Fibroblast of skin of right biceps (primary cell): ENCODE results near the gene DNAJB1.
A peak's percentile ranks its signal among the peaks of the same experiment; 100 is the strongest.
"Not testable (repeated sequence)": the region's sequence is repeated elsewhere in the genome, so short reads cannot be mapped to it uniquely, and the experiment has no call there.

ENCODE experiments used
- DNase-seq: peaks from one replicate; pipeline ENCODE4 v3.0.0-alpha.2; 2013

The DNAJB1 gene

GRCh38 chr19:14519860-14520407 is 1.7 kb upstream of the DNAJB1 start:
- DNase-seq: peak; percentile 40

DNA sequence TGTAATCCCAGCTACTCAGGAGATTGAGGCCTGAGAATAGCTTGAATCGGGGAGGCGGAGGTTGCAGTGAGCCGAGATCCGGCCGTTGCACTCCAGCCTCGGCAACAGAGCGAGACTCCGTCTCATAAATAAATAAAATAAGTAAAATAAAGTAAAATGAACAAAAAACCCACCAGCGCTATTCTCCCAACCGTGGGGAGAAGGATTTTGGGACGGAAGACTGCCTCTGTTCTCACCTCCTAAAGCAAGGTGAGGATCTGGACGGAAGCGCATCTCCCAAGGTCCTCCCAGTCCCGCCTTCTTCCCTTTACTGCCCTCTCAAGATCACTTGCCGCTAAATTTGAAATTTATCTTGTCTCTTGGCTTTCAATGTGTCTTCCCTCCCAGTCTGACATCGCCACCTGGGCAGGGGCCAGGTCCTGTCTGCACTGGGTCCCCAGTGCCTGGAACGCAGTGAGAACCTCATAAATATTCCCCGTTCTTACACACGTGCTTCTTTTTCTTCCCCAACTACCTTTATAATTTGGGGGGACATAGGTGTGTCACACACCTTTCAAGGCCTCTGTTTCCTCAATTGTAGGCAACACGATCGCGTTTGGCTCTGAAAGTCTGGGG is 1.2 kb upstream of the DNAJB1 start:
- DNase-seq: no peak

DNA sequence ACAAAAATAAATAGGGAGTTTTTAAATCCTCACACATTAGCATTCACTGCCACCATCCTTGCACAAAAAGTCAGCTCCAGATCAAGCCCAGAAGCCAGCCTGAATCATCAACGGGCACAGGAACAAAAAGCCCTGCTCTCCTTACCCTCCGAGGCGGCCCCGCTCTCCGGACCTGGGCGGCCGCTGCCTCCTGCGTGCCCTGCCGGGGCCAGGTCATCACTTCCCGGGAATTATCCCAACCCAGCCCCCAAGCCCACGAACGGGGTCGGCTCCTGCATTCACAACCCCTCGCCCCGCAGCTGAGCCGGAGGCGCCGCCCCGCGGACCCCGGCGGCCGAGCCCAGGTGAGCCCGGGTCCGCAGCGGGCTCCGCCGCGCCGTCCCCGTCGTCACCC is 754 bp downstream of the DNAJB1 start:
- DNase-seq: no peak

GRCh38 chr19:14516746-14517438 is 1.3 kb downstream of the DNAJB1 start:
- DNase-seq: no peak

GRCh38 chr19:14516048-14516534 is 2.1 kb downstream of the DNAJB1 start:
- DNase-seq: no peak

DNA sequence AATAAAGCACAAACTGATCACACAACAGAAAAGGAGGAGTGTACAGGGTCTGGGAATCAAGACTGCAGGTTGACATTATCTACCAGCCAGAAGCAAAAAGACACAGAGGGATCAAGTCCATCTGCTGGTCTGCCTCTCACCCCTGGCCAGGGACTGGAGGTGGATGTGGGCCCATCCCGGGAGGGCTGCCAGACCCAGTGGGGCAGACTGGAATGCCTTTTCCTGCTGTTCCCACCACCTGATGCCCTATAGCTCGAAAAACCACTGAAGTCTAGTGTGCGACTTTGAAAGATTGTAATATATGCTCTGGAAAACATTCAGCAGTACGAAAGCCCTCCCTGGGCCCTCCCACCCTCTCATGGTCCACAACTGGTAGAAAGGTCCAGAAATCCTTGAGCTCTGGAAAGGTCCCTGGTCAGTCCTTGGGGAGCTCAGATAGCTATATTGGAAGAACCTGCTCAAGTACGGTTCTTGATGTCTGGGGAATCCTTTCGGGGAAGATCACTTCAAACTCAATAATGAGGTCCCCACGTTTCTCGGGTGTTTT is 2.6 kb downstream of the DNAJB1 start:
- no peak for DNase-seq

DNA sequence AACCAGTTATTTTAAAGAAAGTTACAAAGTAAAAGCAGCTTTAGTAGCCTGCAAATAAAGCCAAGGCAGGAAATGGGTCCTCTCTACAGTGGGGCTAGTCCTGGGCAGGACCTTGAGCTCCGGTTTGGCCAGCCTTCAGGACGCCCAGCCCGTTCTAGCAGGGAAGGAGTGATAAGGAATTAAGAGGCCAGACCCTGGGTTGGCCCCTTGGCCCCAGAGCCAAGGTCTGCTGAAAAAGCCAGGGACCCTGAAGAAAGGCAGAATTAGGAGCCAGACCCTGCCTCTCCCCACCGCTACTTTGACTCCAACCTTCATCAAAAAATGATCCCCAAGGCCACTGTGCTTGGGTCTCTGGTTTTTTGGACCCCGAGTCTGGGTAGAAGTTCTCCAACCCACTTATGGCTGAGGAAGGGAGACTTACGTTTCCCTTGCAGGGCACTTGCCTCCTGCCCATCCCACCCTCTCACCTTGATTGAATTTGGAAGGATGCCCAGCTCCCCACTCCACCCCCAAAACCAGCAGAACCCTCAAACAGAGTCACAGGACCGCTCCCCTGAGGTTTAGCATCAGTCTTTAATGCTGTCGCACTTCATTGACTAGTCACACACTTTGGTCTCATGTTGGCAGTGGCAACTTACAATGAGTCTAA is 3.9 kb downstream of the DNAJB1 start:
- DNase-seq: no peak

DNA sequence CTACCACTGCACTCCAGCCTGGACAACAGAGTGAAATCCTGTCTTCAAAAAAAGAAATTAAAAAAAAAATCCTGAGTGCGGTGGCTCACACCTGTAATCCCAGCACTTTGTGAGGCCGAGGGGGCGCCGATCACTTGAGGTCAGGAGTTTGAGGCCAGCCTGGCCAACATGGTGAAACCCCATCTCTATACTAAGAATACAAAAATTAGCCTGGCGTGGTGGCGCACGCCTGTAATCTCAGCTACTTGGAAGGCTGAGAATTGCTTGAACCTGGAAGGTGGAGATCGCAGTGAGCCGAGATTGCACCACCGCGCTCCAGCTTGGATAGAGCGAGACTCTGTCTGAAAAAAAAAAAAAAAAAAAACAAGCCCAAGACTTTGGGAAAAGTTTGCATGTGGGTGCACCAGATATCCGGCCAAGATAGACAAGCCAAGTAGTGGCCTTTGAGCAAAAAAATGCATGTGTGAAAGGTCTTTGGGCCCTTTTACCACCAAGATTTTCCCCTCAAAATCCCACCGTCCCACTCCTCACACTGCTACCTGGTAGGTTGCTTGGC is 5.7 kb downstream of the DNAJB1 start:
- DNase-seq: no peak

DNA sequence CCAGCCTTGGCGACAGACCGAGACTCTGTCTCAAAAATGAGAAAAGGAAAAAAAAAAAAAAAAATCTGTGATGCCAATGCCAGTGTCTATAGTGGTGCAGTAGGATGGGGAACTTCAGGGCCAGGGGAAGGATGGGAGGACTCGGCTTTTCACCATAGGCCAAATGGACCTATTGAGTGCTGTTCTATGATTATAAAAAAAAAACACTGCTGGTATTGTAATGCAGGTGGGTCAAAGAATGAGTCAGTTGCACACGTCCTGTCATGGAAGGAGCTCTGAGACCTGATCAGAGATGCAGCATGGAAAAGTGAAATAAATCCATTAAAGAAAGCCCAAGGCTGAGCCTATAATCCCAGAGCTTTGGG is 7.0 kb downstream of the DNAJB1 start:
- no peak for DNase-seq

GRCh38 chr19:14510311-14511228 is 7.6 kb downstream of the DNAJB1 start:
- peak; percentile 82 for DNase-seq

- DNase-seq: peak; percentile 83
These were observed 10.3 kb downstream of the DNAJB1 start for GRCh38 chr19:14507704-14508542.

DNA sequence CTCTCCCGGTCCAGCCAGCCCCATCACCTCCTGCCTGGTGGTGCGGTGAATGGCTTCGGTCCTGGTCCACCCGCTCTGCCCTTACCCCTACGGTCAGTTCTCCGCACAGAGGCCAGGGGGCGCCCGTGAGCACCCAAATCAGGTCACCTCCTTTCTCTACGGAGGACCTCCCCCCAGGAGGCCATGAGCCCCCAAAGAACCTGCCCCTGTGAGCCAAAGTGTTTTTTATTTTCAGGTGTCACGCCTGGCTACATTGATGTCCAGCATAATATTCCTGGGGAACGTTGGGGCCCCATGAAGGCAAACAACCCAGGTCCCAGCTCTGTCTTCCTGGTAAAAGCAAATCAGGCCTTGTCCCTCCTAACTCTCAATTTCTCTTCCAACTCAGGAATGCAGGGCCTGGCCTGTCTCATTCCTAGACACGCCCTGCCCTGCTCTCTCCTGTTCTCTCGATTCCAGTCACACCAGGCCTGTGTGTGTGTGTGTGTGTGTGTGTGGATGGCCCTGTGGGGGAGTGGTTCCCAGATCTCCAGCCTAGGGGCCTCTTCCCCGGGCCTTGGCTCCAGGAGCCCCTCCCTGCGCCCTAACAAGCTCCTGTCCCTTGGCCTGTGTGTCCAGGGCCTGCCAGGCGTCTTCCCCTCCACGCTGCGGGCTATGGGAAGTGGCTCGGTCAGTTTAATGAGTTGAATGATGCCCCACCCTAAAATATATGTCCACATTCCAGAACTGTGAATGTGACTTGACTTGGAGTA is 12.5 kb downstream of the DNAJB1 start:
- DNase-seq: peak; percentile 95

- not testable (repeated sequence) for DNase-seq
These were observed 13.6 kb downstream of the DNAJB1 start for GRCh38 chr19:14504575-14504974.

DNA sequence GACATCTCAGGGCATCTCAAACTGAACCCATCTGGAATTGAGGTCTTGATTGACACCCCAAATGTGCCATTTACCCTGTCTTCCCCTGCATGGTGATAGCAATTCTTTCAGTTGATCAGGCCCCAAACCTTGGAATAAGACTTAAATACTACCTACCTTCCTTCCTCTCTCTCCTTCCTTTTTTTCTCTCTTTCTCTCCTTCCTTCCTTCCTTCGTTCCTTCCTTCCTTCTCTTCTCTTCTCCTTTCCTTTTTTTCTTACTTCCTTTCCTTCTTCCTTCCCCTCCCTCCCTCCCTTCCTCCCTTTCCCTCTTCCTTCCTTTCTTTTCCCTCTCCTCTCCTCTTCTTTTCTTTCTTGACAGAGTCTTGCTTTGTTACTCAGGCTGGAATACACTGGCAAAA is 14.9 kb downstream of the DNAJB1 start:
- no peak for DNase-seq

- peak; percentile 26 for DNase-seq
These were observed 15.7 kb downstream of the DNAJB1 start for GRCh38 chr19:14502334-14503092.

GRCh38 chr19:14497228-14497921 is 20.8 kb downstream of the DNAJB1 start:
- DNase-seq: no peak

DNA sequence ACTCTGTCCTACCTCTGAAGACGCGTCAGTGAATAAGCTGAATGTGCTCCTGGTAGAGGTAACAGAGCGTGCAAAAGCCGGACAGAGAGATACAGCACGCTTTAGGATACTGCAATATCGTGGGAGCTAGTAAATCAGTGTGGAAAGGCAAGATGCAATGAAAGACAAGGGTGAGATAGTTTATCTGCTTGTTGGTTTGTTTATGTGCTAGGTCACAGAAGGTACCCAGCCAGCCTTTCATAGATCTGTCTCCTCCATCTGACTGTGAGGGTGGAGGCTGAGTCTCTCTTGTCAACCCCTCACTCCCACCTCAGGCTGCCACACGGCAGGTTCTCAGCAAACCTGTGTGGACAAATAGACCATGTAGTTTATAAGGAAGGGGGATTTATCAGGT is 21.4 kb downstream of the DNAJB1 start:
- no peak for DNase-seq

DNA sequence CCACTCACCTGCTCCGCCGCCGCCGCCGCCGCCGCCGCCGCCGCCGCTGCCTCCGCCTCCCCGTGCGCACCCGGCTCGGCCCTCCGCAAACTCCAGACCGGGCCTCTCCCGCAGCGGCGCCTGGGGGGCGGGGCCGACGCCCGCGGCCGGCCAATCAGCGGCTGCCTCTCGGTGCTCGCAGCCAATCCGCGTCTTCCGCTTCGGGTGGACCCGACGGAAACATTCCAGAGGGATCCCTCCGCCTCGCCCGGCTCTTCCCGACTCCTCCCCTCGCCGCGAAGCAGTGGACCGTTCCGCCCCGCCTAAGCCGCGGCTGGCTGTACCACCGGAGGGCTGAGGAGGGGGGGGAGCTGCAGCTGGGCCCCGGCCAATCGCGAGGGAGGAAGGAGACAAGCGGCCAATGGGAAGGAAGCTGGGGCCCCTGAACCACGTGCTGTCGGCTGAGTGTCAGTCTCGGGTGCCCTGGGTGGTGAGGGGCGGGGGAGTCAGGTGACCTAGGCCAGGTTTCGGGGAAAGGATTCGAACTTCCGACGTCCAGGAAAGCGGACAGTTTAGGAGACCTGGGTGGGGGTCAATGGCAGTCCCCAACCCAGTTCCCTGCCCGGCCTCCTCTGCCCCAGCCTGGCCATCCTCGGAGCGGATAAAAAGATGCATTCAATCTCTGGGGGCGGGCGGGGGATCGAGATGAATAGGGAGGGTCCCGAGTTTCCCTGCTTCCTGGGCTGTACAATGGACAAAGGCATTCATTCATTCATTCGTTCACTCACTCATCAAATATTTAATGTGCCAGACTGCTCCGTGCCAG is 22.0 kb downstream of the DNAJB1 start, which contains the start of gene GIPC1:
GIPC1 (minus strand) TSS at position 99 of the 805 bp plus-strand sequence. CDS start 13,151 bp downstream, outside the sequence.
- DNase-seq: peak; percentile 99
